AG09309 (cell line): ENCODE data around the gene HEG1.

ENCODE experiments used
- DNase-seq: peaks from one replicate; pipeline ENCODE4 v3.0.0-alpha.2; 2010; ENCODE audit warnings: low read depth
- H3K4me3 ChIP-seq: 2 replicates; pipeline ENCODE4 v1.5.1; 2011; ENCODE audit warnings: mild to moderate bottlenecking, low read depth, low read length, moderate library complexity; ENCODE audit not compliant: control insufficient read depth
- TF ChIP-seq, protein P1 (sequence below): IDR thresholded peaks from 2 replicates; pipeline ENCODE4 v1.5.1; 2011; ENCODE audit warnings: mild to moderate bottlenecking, low read depth, low read length, inconsistent platforms; ENCODE audit not compliant: insufficient read depth, control insufficient read depth; ENCODE audit errors: missing control alignments

Gene HEG1

DNA sequence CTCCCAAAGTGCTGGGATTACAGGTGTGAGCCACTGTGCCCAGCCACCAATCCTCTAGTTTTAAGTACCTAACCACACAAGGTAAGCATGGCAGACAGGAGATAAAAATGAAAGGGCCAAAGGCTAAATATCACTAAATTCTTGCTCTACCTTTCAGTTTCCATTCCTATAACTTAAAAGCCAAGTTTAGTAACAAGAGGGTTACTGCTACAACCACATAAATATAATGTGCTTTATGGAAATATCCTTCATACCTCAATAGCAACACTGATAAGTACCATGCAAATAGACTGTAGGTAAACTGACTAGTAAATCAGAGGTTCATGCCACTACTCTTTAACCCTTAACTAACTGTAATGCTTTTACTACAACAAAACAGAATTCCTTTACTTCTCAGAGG lies 82.5 kb downstream of the HEG1 start:
- no peak overlapping the region for H3K4me3 ChIP-seq
- DNase-seq = no peak
- TF ChIP-seq, protein P1, sequence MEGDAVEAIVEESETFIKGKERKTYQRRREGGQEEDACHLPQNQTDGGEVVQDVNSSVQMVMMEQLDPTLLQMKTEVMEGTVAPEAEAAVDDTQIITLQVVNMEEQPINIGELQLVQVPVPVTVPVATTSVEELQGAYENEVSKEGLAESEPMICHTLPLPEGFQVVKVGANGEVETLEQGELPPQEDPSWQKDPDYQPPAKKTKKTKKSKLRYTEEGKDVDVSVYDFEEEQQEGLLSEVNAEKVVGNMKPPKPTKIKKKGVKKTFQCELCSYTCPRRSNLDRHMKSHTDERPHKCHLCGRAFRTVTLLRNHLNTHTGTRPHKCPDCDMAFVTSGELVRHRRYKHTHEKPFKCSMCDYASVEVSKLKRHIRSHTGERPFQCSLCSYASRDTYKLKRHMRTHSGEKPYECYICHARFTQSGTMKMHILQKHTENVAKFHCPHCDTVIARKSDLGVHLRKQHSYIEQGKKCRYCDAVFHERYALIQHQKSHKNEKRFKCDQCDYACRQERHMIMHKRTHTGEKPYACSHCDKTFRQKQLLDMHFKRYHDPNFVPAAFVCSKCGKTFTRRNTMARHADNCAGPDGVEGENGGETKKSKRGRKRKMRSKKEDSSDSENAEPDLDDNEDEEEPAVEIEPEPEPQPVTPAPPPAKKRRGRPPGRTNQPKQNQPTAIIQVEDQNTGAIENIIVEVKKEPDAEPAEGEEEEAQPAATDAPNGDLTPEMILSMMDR = no peak

DNA sequence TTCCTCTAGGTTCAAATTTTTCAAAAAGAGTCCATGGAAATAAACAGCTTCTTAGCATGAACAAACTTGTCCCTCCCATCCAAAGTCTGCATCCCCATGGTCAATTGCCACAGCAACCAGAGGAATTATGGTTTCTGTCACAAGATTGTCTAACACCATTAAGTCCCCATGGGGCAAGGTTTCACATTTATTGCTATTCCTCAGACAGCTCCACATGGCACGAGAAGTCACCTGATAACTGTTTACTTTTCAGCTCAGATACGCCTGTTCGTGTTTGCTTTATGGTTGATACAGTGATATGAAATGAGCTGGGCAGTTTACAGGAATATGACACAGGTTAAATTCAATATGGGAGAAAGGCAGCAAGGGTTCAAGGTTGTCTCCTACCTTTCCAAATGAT lies 83.3 kb downstream of the HEG1 start:
- no peak for DNase-seq
- no peak overlapping the region for H3K4me3 ChIP-seq
- TF ChIP-seq, protein P1 = no peak

DNA sequence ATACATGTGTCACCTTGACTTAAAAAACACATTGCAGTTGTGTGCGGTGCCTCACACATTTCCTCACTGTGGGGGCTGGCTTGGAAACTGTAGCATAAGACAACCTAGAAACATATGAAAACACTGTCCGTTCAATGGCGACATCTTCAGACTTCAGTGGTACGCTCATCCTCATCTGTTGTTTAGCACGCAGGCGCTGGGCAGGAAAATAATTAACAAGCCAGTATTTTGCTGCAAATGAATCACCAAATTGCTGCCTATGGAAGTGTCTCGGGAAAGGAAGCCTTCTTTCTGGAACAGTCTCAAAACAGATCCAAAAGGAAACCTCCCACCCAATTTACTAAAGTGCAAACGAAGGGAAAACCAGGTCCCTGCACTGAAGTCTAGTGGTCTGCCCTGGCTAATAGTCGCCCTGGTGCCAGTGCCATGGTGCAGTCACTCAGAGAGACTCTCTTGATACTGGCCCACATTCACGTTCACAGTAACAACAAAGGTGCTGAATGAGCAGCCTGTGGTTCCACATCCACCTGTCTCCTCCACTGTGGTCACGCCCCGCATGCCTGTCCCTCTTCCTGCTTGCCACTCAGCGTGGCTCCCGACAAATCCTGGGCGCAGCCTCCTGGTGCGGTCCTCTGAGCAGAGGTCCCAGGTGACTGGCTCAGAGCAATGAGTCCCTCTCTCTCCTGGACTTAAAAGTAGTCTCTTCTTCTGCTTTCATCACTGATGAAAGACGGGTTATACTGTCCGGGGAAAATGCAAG lies 85.7 kb downstream of the HEG1 start:
- H3K4me3 ChIP-seq = no peak overlapping the region
- no peak for DNase-seq
- TF ChIP-seq, protein P1 = no peak

DNA sequence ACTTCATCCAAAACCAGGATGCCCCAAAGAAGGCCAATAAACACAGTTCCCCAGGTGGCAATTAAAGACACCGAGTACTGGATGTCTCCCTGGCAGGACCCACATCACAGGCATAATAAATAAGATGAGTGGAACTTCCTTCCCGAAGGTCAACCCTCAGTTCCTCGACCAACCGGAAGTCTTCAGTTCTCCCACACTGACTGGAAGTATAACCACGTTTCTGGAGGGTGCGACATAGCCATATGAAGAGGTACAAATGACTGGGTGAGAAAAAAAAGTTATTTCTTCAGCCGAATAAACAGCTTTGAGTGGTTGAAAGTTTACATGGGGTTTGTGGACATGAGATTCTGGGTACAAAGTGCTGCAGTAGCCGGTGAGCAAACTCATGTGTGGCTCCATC lies 86.6 kb downstream of the HEG1 start:
- H3K4me3 ChIP-seq = no peak overlapping the region
- TF ChIP-seq, protein P1 = no peak
- no peak for DNase-seq

GRCh38 chr3:124967964-124968363 lies 87.8 kb downstream of the HEG1 start:
- DNase-seq = no peak
- H3K4me3 ChIP-seq = no peak overlapping the region

DNA sequence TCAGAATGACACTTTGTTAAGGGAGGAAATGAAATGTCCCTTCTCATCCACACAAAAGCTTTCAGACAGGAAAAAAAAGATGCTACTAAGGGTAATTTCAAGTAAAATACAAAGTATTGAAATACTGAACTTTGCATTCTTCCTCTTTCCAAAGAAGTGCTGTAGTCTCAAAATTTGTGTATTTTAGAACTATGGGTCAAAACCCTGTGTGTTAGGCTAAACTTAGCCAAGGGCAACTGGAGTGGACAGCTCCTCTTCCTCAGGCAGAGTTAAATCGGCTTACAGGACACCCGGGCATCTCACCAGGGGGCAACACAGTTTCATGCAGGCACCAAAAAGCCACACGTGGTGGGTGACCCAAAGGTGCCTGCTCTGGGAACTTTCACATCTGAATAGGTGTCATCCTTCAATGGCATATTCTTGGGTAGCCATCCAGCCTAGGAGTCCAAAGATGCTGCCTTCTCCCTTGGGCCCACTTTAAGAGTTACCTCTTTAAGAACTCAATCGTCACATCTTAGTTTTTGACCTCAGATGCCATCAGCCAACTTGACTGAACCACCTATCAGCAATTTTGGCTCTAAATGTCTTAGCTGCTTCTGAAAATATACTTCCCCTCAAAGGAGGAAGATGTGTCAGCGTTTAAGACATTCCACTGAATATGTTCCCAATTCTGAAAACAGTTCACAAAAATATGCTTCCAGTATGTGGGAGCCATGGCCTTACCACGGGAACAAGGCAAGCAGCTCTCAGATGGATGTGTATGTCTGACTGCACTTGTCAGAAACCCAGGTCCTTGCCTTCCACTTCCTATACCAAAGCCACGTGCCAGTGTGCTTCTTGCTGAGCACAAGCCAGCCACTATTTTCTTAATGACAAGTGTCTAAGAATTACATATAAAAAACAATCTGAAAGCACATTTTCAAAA lies 89.0 kb downstream of the HEG1 start:
- no peak for DNase-seq
- TF ChIP-seq, protein P1 = no peak
- H3K4me3 ChIP-seq = no peak overlapping the region

More at GRCh38 chr3:124967964-124968363, 87.8 kb downstream of the HEG1 start:
- TF ChIP-seq, protein P1 = no peak
